ENCODE results near the gene ACBD4.

ACBD4 gene

GRCh38 chr17:45104907-45105624 is 30.4 kb upstream of the ACBD4 start:
- no peak for DNase-seq

- DNase-seq, result no peak
These were observed 29.4 kb upstream of the ACBD4 start for GRCh38 chr17:45106096-45106495.

GRCh38 chr17:45106582-45106981 is 28.9 kb upstream of the ACBD4 start:
- DNase-seq, result no peak

GRCh38 chr17:45107293-45108010 is 28.0 kb upstream of the ACBD4 start:
- DNase-seq, result no peak

DNA sequence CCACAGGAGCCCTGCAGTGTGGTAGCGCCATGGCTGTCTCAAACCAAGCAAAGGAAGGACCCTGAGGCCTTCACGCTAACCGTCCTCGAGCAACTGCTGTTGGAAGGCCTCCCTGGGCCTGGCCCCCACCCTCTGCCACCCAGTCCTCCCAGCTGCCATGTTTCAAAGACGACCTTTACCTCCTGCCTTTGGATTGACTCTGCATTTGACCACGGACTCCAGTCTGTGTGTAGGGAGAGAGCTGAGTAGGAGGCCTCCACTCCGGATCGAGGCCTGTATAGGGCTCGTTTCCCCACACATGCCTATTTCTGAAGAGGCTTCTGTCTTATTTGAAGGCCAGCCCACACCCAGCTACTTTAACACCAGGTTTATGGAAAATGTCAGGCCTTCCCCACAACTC is 27.4 kb upstream of the ACBD4 start:
- DNase-seq, result no peak

- DNase-seq, result no peak
These were observed 26.6 kb upstream of the ACBD4 start for GRCh38 chr17:45108595-45109521.

GRCh38 chr17:45110676-45111611 is 24.5 kb upstream of the ACBD4 start:
- DNase-seq, result no peak

DNA sequence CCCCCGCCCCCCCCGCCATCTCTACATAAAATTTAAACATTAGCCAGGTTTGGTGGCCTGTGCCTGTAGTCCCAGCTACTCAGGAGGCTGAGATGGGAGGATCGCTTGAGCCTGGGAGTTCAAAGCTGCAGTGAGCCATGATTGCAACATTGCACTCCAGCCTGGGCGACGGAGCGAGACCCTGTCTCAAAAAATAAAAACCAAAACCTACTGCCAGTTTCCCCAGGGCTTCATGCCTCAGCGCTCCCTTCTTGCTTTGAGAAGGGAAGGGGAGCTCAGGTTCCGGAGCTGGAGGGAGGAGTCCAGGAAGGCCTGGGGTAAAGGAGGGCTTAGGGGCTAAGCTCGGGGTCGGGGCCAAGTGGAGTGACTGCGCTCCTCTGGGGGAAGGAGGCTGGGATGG is 23.6 kb upstream of the ACBD4 start:
- no peak for DNase-seq

DNA sequence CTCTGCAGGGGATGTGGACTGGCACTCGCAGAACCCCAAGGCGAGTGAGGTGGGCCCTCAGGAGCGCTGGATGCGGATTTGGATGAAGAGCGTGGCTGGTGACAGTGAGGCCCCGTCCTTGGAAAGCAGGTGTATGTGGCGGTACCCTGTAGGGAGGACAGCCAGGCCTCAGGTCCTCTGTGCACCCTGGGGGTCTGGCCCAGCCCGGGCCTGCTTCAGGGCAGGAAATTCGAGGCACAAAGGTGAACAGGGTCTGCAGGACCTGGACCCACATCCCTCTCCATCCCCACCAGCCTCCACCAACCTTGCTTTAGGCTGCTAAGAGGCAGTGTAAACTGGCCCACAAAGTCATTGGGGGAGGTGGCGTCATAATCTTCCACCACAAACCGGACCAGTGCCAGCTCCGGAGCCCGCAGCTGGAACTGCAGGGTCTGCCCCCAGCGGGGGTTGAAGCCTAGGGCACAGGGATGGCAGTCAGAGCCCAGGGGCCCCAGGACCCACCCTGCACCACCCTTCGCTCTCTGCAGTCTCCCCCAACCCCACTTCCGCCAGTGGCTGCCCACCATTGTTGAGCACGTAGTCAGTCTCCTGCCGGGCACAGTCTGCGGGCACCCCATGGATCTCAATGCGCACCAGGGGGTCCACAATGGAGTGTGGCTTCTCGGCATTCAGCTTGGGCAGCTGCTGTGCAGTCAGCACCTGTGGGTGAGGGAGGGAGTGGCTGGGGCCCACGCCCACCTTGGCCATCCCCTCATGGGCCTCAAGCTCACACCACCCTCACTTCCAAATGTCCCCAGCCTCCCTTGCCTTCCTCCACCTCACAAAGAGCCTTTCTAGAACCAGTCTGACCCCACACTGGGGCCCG is 22.7 kb upstream of the ACBD4 start:
- DNase-seq, result no peak

DNA sequence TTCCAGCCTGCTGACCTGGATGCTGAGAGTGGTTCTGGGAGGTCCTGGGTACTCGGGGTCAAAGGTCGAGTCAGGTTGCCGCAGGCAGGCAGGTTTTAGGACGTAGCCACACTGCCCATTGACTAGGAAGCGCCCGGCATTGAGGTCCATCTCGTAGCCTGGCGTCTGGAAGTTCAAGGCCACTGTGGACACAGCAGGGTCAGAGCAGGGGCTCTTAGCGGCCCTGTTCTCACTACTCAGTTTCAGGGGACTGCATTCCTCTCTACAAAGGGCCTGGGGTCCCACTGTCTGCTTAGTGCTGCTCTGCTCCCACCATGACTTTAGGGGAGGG is 22.1 kb upstream of the ACBD4 start:
- DNase-seq, result no peak

DNA sequence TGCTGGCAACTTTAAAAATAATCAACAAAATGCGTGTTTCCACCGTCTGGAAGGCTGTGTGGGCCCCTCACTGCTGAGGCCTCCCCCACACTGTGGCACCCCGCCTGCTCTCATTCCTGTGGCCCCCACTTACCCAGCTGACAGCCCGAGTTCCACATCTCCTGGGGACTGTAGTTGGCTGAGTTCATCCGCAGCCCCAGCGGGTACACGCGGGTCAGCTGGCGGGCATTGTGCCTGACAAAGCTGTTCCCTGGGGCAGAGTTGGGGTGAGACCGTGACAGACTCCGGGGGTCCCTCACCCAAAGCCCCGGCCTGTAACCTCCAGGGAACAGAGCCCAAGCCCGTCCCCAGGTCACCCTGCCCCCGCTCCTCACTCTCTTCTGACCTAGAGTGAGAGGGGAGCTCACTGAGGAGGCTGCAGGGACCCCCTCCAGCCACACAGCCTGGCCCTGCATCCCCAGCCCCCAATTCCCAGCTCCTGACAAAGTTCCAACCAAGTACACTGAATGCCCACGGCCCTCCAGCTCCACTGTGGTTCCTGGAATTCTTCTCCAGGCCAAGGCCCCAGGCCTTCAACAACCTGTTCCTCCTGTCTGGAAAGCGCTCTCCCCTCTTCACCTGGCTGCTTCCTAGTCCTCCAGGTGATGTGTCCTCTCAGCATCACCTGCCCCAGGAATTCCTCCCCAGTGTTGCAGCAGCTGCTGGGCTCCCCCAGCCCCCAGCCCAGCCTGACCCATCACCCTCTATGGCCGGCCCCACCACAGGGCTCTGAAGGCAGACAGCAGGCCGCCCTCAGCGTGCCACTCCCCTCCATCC is 21.2 kb upstream of the ACBD4 start:
- no peak for DNase-seq

DNA sequence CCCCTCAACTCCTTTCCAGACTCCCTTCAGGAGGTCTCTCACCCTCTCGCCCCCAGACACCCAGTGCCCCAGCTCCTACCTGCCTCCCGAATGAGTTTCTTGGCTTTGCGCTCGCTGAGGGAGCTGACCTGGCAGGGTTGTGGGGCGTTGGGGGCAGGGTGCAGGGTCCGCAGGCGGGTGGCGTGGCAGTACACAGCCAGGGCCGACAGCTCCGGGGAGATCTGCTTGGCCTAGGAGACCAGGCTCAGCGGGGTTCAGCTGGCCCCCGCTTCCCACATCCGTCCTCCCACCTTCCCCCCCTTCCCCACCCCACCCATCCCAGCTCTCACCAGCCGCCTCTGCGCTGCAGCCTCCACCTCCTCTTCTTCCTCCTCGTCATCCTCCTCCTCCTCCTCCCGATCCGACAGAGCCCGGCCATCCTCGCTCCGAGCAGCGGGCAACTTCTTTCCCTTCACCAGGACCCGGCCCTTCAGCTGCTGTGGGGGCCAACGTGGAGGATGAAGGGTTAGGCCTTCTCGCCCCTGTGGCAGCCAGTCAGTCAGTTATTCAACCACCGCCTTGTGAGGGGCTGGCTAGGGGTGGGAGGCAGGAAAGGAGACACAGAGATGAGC is 20.4 kb upstream of the ACBD4 start:
- DNase-seq, result no peak

- DNase-seq, result no peak
These were observed 19.6 kb upstream of the ACBD4 start for GRCh38 chr17:45115871-45116270.

DNA sequence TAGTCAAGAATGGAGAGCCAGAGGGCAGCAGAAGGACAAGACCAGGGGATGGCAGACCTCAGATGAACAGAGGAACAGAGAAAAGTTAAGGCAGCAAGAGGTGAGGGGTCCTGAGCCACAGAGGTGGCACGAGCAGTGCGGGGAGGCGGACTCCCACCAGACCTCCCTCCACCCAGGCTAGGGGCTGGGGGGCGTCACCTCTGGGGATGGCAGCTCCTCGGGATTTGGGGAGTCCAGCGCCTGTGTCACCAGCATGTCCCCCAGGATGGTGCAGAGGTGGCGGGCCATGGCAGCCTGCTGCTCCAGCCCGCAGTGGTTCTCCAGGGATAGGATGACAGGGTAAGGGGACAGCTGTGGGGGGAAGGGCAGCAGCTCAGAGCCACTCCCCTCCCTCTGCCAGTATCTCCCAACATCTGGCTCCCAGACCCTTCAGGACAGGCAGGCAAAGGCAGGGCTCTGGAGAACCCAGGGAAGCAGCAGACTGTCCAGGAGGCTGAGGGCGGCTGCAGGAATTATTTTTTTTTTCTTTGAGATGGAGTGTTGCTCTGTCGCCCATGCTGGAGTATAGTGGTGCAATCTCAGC is 19.0 kb upstream of the ACBD4 start:
- DNase-seq, result no peak

- DNase-seq, result no peak
These were observed 18.2 kb upstream of the ACBD4 start for GRCh38 chr17:45117334-45117733.

DNA sequence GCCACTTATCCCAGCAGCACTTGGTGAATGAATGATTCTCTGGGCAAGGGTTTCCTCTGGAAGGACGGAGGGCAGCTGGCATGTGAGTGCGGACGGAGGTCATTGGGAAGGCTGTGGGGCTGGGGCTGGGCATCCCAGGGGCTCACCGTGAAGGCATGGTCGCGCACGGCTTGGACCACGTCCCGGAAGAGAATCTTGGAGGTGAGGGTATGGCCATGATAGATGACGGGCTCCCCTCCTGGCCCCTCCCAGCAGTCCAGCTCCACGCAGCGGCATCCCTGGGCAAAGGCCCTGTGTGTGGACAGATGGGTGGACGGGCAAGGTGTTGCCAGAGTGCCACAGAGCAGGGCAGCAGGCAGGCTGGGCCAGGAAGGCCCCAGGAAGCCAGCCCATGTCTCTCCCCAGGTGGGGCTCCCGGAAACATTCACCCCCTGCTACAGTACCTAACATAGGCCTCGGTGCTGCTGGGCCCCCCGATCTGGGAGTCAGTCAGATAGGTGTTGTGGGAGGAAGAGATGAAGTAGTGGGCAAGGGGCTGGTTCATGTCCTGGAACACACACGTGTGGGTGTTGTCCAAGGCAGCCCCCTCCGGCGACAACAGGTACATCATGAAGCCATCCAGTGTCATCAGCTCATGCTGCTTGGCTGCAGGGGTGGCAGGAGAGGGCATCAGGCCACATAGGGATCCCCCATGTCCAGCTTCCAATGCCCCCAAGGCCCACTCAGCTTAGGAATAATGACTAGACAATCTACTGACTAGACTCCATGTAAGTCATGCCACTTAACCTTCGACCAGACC is 17.4 kb upstream of the ACBD4 start:
- no peak for DNase-seq

DNA sequence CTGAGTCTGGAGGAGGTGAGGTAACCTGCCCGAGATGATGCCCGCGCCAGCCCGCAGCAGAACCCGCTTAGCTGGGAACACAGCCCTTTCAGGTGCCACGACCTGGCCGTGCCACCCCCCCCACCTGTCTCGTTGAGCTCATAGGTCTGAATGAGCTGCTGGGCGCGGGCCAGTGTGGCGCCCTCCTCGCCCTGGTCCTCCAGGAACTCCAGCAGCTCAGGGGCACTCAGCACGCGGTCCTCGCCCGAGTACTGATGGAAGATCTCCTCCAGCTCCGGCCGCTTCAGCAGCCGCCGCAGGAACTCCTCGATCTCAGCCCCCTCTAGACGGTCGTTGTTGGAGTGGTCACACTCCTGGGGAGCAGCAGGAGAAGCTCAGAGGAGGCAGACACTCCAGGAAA is 16.8 kb upstream of the ACBD4 start:
- DNase-seq, result no peak

GRCh38 chr17:45119964-45120363 is 15.5 kb upstream of the ACBD4 start:
- no peak for DNase-seq

GRCh38 chr17:45120558-45120957 is 14.9 kb upstream of the ACBD4 start:
- DNase-seq, result no peak
